CD14-positive monocyte (primary cell): ENCODE measurements around the gene CPO. TPM values are rescaled to one million over a fixed set of nuclear protein-coding genes. Genes with fewer than 3 reads are reported as not detected.

Source experiments
- DNase-seq, 3 donors: peaks; one replicate each; pipeline ENCODE4 v3.0.0-alpha.2; 2011 to 2022
- H2AFZ ChIP-seq: 2 replicates; pipeline ENCODE4 v1.6.0; 2012; ENCODE audit warnings: mild to moderate bottlenecking, low read depth, low read length, inconsistent platforms; ENCODE audit not compliant: insufficient read depth, poor library complexity, severe bottlenecking
- H3K27ac ChIP-seq, 2 donors: 1 replicate in 1 of 2; 2 replicates in 1 of 2; pipeline ENCODE4 v1.5.1; 2012 to 2013; ENCODE audit warnings: low read length in 2 of 2, control low read depth in 1 of 2, inconsistent platforms in 1 of 2, low read depth in 1 of 2, mild to moderate bottlenecking in 1 of 2
- H3K27me3 ChIP-seq, 2 donors: one replicate each; pipeline versions ENCODE4 v1.6.0 to v1.6.1; 2011 to 2013; ENCODE audit warnings: low read length in 2 of 2; ENCODE audit not compliant: control insufficient read depth in 2 of 2, insufficient read depth in 2 of 2
- H3K36me3 ChIP-seq, 2 donors: replicated peaks in 1 of 2; 1 replicate in 1 of 2; 2 replicates in 1 of 2; pipeline versions ENCODE4 v1.5.1 to v1.6.1; 2012 to 2013; ENCODE audit warnings: low read length in 2 of 2, control low read depth in 1 of 2, inconsistent platforms in 1 of 2, mild to moderate bottlenecking in 1 of 2; ENCODE audit not compliant: insufficient read depth in 2 of 2, control insufficient read depth in 1 of 2
- H3K4me1 ChIP-seq, 2 donors: 1 replicate in 1 of 2; 2 replicates in 1 of 2; pipeline versions ENCODE4 v1.5.1 to v1.6.1; 2012 to 2013; ENCODE audit warnings: low read length in 2 of 2, control low read depth in 1 of 2, inconsistent platforms in 1 of 2, mild to moderate bottlenecking in 1 of 2, moderate library complexity in 1 of 2; ENCODE audit not compliant: insufficient read depth in 2 of 2, control insufficient read depth in 1 of 2
- H3K4me2 ChIP-seq: replicated peaks from 2 replicates; pipeline ENCODE3; 2012; ENCODE audit warnings: low read length, moderate library complexity, mild to moderate bottlenecking; ENCODE audit not compliant: poor library complexity, severe bottlenecking; ENCODE audit errors: extremely low read depth
- H3K4me3 ChIP-seq, 3 experiments: fragments of 200-600 bp in 1 of 3; sonication (generic) in 1 of 3; replicated peaks in 1 of 3; 1 replicate in 2 of 3; 2 replicates in 1 of 3; pipeline ENCODE4 v1.5.1; 2011 to 2013; ENCODE audit warnings: low read length in 3 of 3, mild to moderate bottlenecking in 3 of 3, control low read depth in 2 of 3, low read depth in 2 of 3, inconsistent platforms in 1 of 3, moderate library complexity in 1 of 3
- H3K79me2 ChIP-seq: 2 replicates; pipeline ENCODE4 v1.6.0; 2012; ENCODE audit warnings: mild to moderate bottlenecking, control low read depth, inconsistent platforms, low read length, moderate library complexity; ENCODE audit not compliant: insufficient read depth
- H3K9ac ChIP-seq: 2 replicates; pipeline ENCODE4 v1.6.0; 2017; ENCODE audit warnings: low read length, mild to moderate bottlenecking; ENCODE audit not compliant: insufficient read depth, poor library complexity, severe bottlenecking
- H3K9me3 ChIP-seq, 2 donors: replicated peaks in 1 of 2; 1 replicate in 1 of 2; 2 replicates in 1 of 2; pipeline versions ENCODE4 v1.5.1 to v1.6.1; 2012 to 2013; ENCODE audit warnings: low read length in 2 of 2, control low read depth in 1 of 2; ENCODE audit not compliant: control insufficient read depth in 1 of 2, insufficient read depth in 1 of 2
- H4K20me1 ChIP-seq: 2 replicates; pipeline ENCODE4 v1.6.0; 2012; ENCODE audit warnings: mild to moderate bottlenecking, low read length, control low read depth, moderate library complexity; ENCODE audit not compliant: insufficient read depth
- H3K27ac Mint-ChIP-seq, 7 donors: one replicate each; pipeline ENCODE4 v1.8.0; 2020; ENCODE audit warnings: mild to moderate bottlenecking in 7 of 7, mixed read lengths in 7 of 7, moderate library complexity in 6 of 7, inconsistent platforms in 2 of 7
- H3K27me3 Mint-ChIP-seq, 3 donors: one replicate each; pipeline ENCODE4 v1.8.0; 2021 to 2022; ENCODE audit warnings: low read depth in 3 of 3, mild to moderate bottlenecking in 3 of 3, mixed read lengths in 3 of 3, moderate library complexity in 3 of 3, inconsistent platforms in 1 of 3
- H3K36me3 Mint-ChIP-seq, 2 donors: one replicate each; pipeline ENCODE4 v1.8.0; 2020; ENCODE audit warnings: mixed read lengths in 2 of 2, inconsistent platforms in 1 of 2, mild to moderate bottlenecking in 1 of 2
- H3K4me1 Mint-ChIP-seq: one replicate; pipeline ENCODE4 v1.8.0; 2020; ENCODE audit warnings: mild to moderate bottlenecking, mixed read lengths
- H3K4me3 Mint-ChIP-seq, 2 donors: one replicate each; pipeline ENCODE4 v1.8.0; 2020; ENCODE audit warnings: mild to moderate bottlenecking in 2 of 2, mixed read lengths in 2 of 2, moderate library complexity in 1 of 2
- H3K9me3 Mint-ChIP-seq, 7 donors: one replicate each; pipeline ENCODE4 v1.8.0; 2020 to 2022; ENCODE audit warnings: mixed read lengths in 7 of 7, mild to moderate bottlenecking in 6 of 7, moderate library complexity in 6 of 7, inconsistent platforms in 2 of 7
- CTCF ChIP-seq: fragments of 200-600 bp; IDR thresholded peaks from one replicate; pipeline ENCODE4 v1.8.0; 2022; ENCODE audit warnings: antibody characterized with exemption, mild to moderate bottlenecking
- WGBS: methylation state at CpG from one replicate; pipeline ENCODE4 v1.1.5; 2013; ENCODE audit warnings: missing lambda C conversion rate; ENCODE audit not compliant: insufficient coverage; 5-methylcytosine and 5-hydroxymethylcytosine counted together
- intact Hi-C, 2 donors: fragments of 100-400 bp; cut with micrococcal nuclease; formaldehyde crosslinking; loops; one replicate each; pipeline versions ENCODE4 v1.15.0 to v1.15.1; 2023
- polyA minus RNA-seq: library from RNA; depleted of rRNA, polyadenylated mRNA; stranded (reverse); fragments of >200 nt; gene quantifications from 2 replicates; pipeline ENCODE4 v1.2.3, GENCODE V29; 2012
- polyA plus RNA-seq, 3 donors: library from polyadenylated mRNA; depleted of rRNA in 1 of 3; unstranded in 2 of 3; stranded (reverse) in 1 of 3; fragments of 300-500 nt in 2 of 3; fragments of >200 nt in 1 of 3; fragmentation: Illumina TruSeq in 2 of 3; gene quantifications; 1 replicate in 2 of 3; 2 replicates in 1 of 3; pipeline ENCODE4 v1.2.3, GENCODE V29; 2012 to 2021
- total RNA-seq, 12 experiments: library from RNA in 1 of 12; stranded (reverse) in 1 of 12; fragments of 120-200 nt in 1 of 12; gene quantifications; one replicate each; pipeline ENCODE4 v1.2.4 and lab custom pipeline; 2013 to 2026; ENCODE audit warnings: mixed read lengths in 6 of 12, inconsistent platforms in 1 of 12

CPO gene
- total RNA-seq (2013): 0.04 TPM
- polyA plus RNA-seq: not detected
- not detected in 2 replicates for polyA minus RNA-seq
- 0 to 1.7 (median 0) reads per million in 11 experiments for total RNA-seq (lab: John Stamatoyannopoulos, UW)

GRCh38 chr2:206939340-206939739, at the start of gene CPO:
Gene CPO (plus strand): TSS chr2:206939518. CDS start chr2:206939600, 82 bp downstream.
- H3K27ac ChIP-seq: no peak within 1 kb of the TSS
- H3K79me2 ChIP-seq: no peaks in the 10 kb centered on the region
- H3K4me2 ChIP-seq: no peak within 1 kb of the TSS
- H3K4me1 ChIP-seq: no peaks in the 10 kb centered on the region
- H3K27ac Mint-ChIP-seq: no peak within 1 kb of the TSS
- intact Hi-C loops: no loop called here
- no peaks in the 10 kb centered on the region for H3K36me3 Mint-ChIP-seq
- H3K9ac ChIP-seq: no peak within 1 kb of the TSS
- WGBS: 100% methylated on average over 1 of the region's 2 CpGs
- H2AFZ ChIP-seq: no peak within 1 kb of the TSS
- no peaks in the 10 kb centered on the region for H3K27me3 ChIP-seq
- no peak for TF ChIP-seq CTCF
- H3K9me3 Mint-ChIP-seq: peaks cover 0 to 2% (median 0%) of the 10 kb centered on the region in 7 donors
- no peak within 1 kb of the TSS for H3K4me3 Mint-ChIP-seq
- H4K20me1 ChIP-seq: no peaks in the 10 kb centered on the region
- no peaks in the 10 kb centered on the region for H3K9me3 ChIP-seq
- peaks cover 2% of the 10 kb centered on the region for H3K4me1 Mint-ChIP-seq
- peaks cover 0 to 1% (median 1%) of the 10 kb centered on the region in 3 donors for H3K27me3 Mint-ChIP-seq
- no peak within 1 kb of the TSS for H3K4me3 ChIP-seq
- no peaks in the 10 kb centered on the region for H3K36me3 ChIP-seq
- DNase-seq: no peak

GRCh38 chr2:206890179-206890578, 49.1 kb upstream of the CPO start:
- H3K9me3 ChIP-seq: no peaks in the 10 kb centered on the region
- TF ChIP-seq CTCF: no peak
- no peaks in the 10 kb centered on the region for H3K4me1 ChIP-seq
- H4K20me1 ChIP-seq: no peaks in the 10 kb centered on the region
- no peak overlapping the region for H3K27ac ChIP-seq
- H3K79me2 ChIP-seq: no peaks in the 10 kb centered on the region
- no peaks in the 10 kb centered on the region for H3K36me3 ChIP-seq
- no peak for DNase-seq
- H3K4me3 ChIP-seq: no peak overlapping the region
- WGBS: no CpG with 5 or more reads among the region's 2 CpGs
- H3K4me3 Mint-ChIP-seq: no peak overlapping the region
- no peaks in the 10 kb centered on the region for H3K27me3 ChIP-seq
- intact Hi-C loops: no loop called here
- peaks cover 0 to 2% (median 1%) of the 10 kb centered on the region in 3 donors for H3K27me3 Mint-ChIP-seq
- H3K27ac Mint-ChIP-seq: no peak overlapping the region
- H2AFZ ChIP-seq: no peak overlapping the region
- peaks cover 0 to 2% (median 0%) of the 10 kb centered on the region in 7 donors for H3K9me3 Mint-ChIP-seq
- H3K4me1 Mint-ChIP-seq: no peaks in the 10 kb centered on the region
- H3K4me2 ChIP-seq: no peak overlapping the region
- H3K36me3 Mint-ChIP-seq: no peaks in the 10 kb centered on the region
- H3K9ac ChIP-seq: no peak overlapping the region
